D721Med (cell line): ENCODE measurements around the gene RALGDS.

Source experiments
- DNase-seq: peaks from one replicate; pipeline ENCODE4 v3.0.0; 2011; ENCODE audit warnings: low spot score; ENCODE audit not compliant: insufficient read length
- FAIRE-seq: peaks from 2 replicates; lab custom pipeline; 2011; peaks lifted over from hg19 to GRCh38; lab: Jason Lieb, UNC
- TF ChIP-seq, protein P1 (sequence below): IDR thresholded peaks from 2 replicates; pipeline ENCODE4 v1.5.1; 2012; ENCODE audit warnings: mild to moderate bottlenecking, control low read depth; ENCODE audit not compliant: insufficient read depth; ENCODE audit errors: missing control alignments

RALGDS gene

DNA sequence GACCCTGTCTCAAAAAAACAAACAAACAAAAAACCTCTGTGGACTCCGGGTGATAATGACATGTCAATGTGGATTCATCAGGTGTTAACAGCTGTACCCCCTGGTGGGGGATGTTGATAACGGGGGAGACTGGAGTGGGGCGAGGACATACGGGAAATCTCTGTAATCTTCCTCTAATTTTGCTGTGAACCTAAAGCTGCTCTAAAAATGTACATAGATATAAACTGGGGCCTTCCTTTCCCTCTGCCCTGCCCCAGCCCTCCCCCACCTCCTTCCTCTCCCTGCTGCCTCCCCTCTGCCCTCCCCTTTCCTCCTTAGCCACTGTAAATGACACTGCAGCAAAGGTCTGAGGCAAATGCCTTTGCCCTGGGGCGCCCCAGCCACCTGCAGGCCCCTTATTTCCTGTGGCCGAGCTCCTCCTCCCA, 60.6 kb downstream of the RALGDS start:
- FAIRE-seq (no peak), DNase-seq (no peak)
- TF ChIP-seq, protein P1, sequence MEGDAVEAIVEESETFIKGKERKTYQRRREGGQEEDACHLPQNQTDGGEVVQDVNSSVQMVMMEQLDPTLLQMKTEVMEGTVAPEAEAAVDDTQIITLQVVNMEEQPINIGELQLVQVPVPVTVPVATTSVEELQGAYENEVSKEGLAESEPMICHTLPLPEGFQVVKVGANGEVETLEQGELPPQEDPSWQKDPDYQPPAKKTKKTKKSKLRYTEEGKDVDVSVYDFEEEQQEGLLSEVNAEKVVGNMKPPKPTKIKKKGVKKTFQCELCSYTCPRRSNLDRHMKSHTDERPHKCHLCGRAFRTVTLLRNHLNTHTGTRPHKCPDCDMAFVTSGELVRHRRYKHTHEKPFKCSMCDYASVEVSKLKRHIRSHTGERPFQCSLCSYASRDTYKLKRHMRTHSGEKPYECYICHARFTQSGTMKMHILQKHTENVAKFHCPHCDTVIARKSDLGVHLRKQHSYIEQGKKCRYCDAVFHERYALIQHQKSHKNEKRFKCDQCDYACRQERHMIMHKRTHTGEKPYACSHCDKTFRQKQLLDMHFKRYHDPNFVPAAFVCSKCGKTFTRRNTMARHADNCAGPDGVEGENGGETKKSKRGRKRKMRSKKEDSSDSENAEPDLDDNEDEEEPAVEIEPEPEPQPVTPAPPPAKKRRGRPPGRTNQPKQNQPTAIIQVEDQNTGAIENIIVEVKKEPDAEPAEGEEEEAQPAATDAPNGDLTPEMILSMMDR: no peak

DNA sequence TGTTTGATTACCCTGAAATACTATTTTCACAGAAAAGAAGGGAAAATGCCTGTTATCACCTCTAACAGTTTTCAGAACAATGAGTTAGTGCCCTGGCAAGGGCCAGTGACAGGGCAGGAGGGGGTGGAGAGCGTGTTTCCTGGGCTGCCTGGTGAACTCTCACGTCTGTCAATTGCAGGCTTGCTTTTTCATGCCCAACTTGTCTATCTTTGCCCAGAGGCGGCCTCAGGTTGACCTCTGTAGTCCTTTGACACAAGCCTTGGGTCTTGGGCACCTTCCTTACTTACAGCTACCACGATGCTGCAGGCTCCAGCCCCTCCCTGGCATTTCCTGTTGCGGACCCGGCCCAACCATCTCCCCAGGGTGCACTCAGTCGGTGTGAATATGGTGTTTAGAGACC, 61.4 kb downstream of the RALGDS start:
- FAIRE-seq (no peak), DNase-seq (no peak)
- TF ChIP-seq, protein P1: no peak

GRCh38 chr9:133058550-133059320, 62.3 kb downstream of the RALGDS start:
- no peak for FAIRE-seq
- DNase-seq: no peak
- TF ChIP-seq, protein P1: no peak

DNA sequence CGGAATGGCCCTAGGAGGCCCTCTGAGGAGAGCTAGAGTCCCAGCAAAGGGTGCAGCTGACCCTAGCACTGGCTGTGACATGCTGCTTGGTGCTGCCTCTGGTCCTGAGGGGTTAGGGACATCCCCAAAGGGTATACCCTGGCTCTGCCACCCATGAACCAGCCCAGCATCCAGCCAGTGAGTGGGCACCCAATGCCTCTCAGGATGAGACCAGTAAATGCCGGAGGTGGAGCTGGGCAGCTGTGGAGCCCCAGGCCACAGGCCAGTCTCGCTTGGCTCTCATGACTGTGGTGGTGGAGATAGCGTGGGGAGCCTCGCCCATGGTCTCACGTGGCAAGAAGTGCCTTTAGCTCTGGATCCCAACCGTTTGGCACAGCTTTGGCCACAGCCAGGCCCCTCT, 63.0 kb downstream of the RALGDS start:
- TF ChIP-seq, protein P1: no peak
- FAIRE-seq (no peak), DNase-seq (no peak)

DNA sequence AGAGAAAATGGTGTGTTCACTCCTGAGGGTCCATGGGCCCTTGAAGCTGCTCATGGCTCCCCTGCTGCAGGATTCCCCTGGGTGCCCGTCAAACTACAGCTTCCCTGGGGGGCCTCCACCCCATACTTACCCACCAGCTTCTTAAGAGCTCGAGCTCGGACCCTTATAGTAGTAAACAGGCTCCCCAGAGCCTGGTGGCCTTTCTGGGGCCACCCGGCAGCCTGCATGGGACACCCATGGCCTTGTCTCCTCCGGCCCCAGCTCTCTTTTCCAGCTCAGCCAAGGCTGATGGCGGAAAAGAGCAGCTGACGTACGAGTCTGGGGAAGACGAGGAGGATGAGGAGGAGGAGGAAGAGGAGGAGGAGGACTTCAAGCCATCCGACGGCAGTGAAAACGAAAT, 63.5 kb downstream of the RALGDS start:
- TF ChIP-seq, protein P1: no peak
- FAIRE-seq: no peak
- no peak for DNase-seq

DNA sequence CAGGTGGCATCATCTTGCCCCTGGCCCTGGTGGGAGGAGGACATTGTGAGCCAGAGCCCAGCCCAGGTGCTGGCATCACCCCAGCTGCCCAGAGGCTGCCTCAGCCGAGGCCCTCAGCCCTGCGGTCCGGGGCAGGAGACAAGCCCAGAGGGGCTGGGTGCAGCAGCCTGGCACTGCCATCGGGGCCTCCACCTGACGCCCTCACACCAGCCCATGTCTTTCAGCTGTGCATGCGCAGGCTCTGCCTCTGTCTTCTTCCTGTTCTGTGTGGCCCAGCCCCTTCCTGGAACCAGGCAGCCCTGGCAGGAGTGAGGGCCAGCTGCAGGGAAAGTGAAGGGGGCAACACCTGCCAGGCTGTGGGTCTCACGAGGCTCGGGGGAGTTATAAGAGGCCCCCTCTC, 64.0 kb downstream of the RALGDS start:
- FAIRE-seq (no peak), DNase-seq (no peak)
- TF ChIP-seq, protein P1: no peak

- no peak for DNase-seq
Observed at GRCh38 chr9:133056533-133056932, 64.5 kb downstream of the RALGDS start.

More at GRCh38 chr9:133056533-133056932, 64.5 kb downstream of the RALGDS start:
- TF ChIP-seq, protein P1: no peak
- no peak for FAIRE-seq
